ENCODE results near the gene PRSS56. TPM values are rescaled to one million over a fixed set of nuclear protein-coding genes. Genes with fewer than 3 reads are reported as not detected.
A peak's percentile ranks its signal among the peaks of the same experiment; 100 is the strongest.

PRSS56 gene
- polyA plus RNA-seq, 3 donors: not detected

DNA sequence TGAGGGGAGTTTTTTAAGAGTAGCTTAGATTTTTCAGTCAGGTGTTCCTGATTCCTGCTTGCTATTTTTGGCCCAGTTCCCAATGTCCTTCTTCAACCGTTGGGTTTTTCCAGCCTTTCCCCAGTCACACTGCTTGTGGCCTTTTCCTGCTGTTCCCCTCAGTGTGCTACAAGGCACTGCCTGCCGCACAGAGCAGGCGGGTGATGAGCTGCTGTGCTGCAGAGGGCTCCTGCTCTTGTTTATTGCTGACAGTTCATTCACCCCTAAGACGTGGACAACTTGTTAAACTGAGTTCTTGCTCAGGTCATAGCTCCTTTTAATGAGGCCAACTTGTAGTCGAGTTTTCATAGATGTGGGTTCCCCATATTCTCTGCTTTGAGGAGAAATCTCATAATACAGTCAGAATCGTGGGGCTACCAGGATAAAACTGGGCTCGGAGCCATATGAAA lies 50.9 kb downstream of the PRSS56 start:
- Histone ChIP-seq H3K27ac (ENCODE audit: low read depth in 1 of 2, low read length in 2 of 2) (no peak overlapping the region), H3K4me3 (replicated peaks in 1 of 3; ENCODE audit: low read depth in 2 of 3, low read length in 3 of 3) (no peak overlapping the region), H3K9ac (ENCODE audit: insufficient read depth, low read length, poor library complexity, severe bottlenecking) (no peak overlapping the region), H3K4me1 (ENCODE audit: control insufficient read depth in 1 of 2, insufficient read depth in 2 of 2, low read length in 2 of 2) (no peaks in the 10 kb centered on the region), H3K27me3 (ENCODE audit: control insufficient read depth in 2 of 2, insufficient read depth in 2 of 2, low read length in 2 of 2) (no peaks in the 10 kb centered on the region), H3K36me3 (replicated peaks in 1 of 2; ENCODE audit: control insufficient read depth in 1 of 2, insufficient read depth in 2 of 2, low read length in 2 of 2) (peaks cover 85 to 99% of the 10 kb centered on the region in 2 donors), H4K20me1 (ENCODE audit: insufficient read depth, low read length) (peaks cover 51% of the 10 kb centered on the region), H3K4me2 (replicated peaks; ENCODE audit: extremely low read depth, low read length, poor library complexity, severe bottlenecking) (no peak overlapping the region), H3K9me3 (replicated peaks in 1 of 2; ENCODE audit: control insufficient read depth in 1 of 2, insufficient read depth in 1 of 2, low read length in 2 of 2) (no peaks in the 10 kb centered on the region), H3K79me2 (ENCODE audit: insufficient read depth, low read length) (no peaks in the 10 kb centered on the region), H2AFZ (ENCODE audit: insufficient read depth, low read depth, low read length, poor library complexity, severe bottlenecking) (no peak overlapping the region)
- DNase-seq: no peak
- Mint-ChIP-seq H3K4me1 (peaks cover 4% of the 10 kb centered on the region), H3K4me3 (no peak overlapping the region), H3K27me3 (ENCODE audit: low read depth in 3 of 3) (no peaks in the 10 kb centered on the region), H3K27ac (peak overlapping the region in 1 of 7 donors; percentile 6), H3K9me3 (peaks cover 0 to 1% (median 0%) of the 10 kb centered on the region in 7 donors), H3K36me3 (peaks cover 88 to 98% of the 10 kb centered on the region in 2 donors)
- intact Hi-C loops (cut with micrococcal nuclease): no loop called here
- 99% methylated on average over 6 of the region's 7 CpGs for WGBS (ENCODE audit: insufficient coverage)
- TF ChIP-seq, protein P1, sequence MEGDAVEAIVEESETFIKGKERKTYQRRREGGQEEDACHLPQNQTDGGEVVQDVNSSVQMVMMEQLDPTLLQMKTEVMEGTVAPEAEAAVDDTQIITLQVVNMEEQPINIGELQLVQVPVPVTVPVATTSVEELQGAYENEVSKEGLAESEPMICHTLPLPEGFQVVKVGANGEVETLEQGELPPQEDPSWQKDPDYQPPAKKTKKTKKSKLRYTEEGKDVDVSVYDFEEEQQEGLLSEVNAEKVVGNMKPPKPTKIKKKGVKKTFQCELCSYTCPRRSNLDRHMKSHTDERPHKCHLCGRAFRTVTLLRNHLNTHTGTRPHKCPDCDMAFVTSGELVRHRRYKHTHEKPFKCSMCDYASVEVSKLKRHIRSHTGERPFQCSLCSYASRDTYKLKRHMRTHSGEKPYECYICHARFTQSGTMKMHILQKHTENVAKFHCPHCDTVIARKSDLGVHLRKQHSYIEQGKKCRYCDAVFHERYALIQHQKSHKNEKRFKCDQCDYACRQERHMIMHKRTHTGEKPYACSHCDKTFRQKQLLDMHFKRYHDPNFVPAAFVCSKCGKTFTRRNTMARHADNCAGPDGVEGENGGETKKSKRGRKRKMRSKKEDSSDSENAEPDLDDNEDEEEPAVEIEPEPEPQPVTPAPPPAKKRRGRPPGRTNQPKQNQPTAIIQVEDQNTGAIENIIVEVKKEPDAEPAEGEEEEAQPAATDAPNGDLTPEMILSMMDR (IDR thresholded peaks at IDR 0.05): no peak

DNA sequence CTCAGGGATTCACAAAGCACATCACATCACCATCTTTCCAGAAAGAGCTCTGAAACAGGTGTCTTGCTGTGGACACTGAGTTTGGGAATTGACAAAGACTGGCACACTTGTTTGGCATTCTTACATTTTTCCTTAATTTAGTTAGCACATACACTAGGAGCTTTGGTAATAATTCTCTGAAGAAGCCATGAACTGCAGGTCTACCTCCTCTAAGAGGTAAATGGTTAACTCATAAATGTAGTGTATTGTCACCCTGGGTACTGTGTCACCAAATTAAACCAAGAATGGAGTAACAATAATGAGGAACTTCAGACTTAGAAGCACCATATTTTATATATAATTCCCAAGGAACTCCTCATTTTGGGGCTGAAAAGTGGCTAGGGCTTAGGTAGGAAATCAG lies 52.9 kb downstream of the PRSS56 start:
- Mint-ChIP-seq H3K4me3 (no peak overlapping the region), H3K27ac (no peak overlapping the region), H3K36me3 (peaks cover 82 to 98% of the 10 kb centered on the region in 2 donors), H3K4me1 (peaks cover 2% of the 10 kb centered on the region), H3K27me3 (ENCODE audit: low read depth in 3 of 3) (no peaks in the 10 kb centered on the region), H3K9me3 (peaks cover 0 to 1% (median 0%) of the 10 kb centered on the region in 7 donors)
- Histone ChIP-seq H3K27ac (ENCODE audit: low read depth in 1 of 2, low read length in 2 of 2) (no peak overlapping the region), H4K20me1 (ENCODE audit: insufficient read depth, low read length) (peaks cover 39% of the 10 kb centered on the region), H3K9ac (ENCODE audit: insufficient read depth, low read length, poor library complexity, severe bottlenecking) (no peak overlapping the region), H3K79me2 (ENCODE audit: insufficient read depth, low read length) (no peaks in the 10 kb centered on the region), H2AFZ (ENCODE audit: insufficient read depth, low read depth, low read length, poor library complexity, severe bottlenecking) (no peak overlapping the region), H3K36me3 (replicated peaks in 1 of 2; ENCODE audit: control insufficient read depth in 1 of 2, insufficient read depth in 2 of 2, low read length in 2 of 2) (peaks cover 76 to 99% of the 10 kb centered on the region in 2 donors), H3K4me1 (ENCODE audit: control insufficient read depth in 1 of 2, insufficient read depth in 2 of 2, low read length in 2 of 2) (no peaks in the 10 kb centered on the region), H3K4me3 (replicated peaks in 1 of 3; ENCODE audit: low read depth in 2 of 3, low read length in 3 of 3) (no peak overlapping the region), H3K27me3 (ENCODE audit: control insufficient read depth in 2 of 2, insufficient read depth in 2 of 2, low read length in 2 of 2) (no peaks in the 10 kb centered on the region), H3K4me2 (replicated peaks; ENCODE audit: extremely low read depth, low read length, poor library complexity, severe bottlenecking) (no peak overlapping the region), H3K9me3 (replicated peaks in 1 of 2; ENCODE audit: control insufficient read depth in 1 of 2, insufficient read depth in 1 of 2, low read length in 2 of 2) (no peaks in the 10 kb centered on the region)
- DNase-seq: no peak
- TF ChIP-seq, protein P1 (IDR thresholded peaks at IDR 0.05): no peak
- intact Hi-C loops (cut with micrococcal nuclease): no loop called here

Measured in CD14-positive monocyte (primary cell).